IMR-90 (cell line): ENCODE results near the gene KCNG4. TPM values are rescaled to one million over a fixed set of nuclear protein-coding genes. Genes with fewer than 3 reads are reported as not detected.

Source experiments
- ATAC-seq: fragments of 200-7000 bp; cut with Tn5 transposase; 2 replicates; pipeline ENCODE4 v1.9.1; 2020; ENCODE audit warnings: low read depth, mild to moderate bottlenecking, moderate library complexity
- BruUV-seq: library from RNA; stranded (reverse); fragments of 400-500 nt; replicated peaks from 2 replicates; lab custom pipeline; 2021; lab: Mats Ljungman, UMichigan
- CTCF ChIA-PET: fragments of 300-600 bp; formaldehyde crosslinking; extraction: SDS; loops from one replicate; lab custom pipeline; 2021; ENCODE audit warnings: antibody characterized with exemption; lab: Yijun Ruan, JAX
- POLR2A ChIA-PET: fragments of 300-600 bp; sonication (Branson Sonifier 250); formaldehyde crosslinking; loops from one replicate; lab custom pipeline; 2022; ENCODE audit warnings: antibody characterized with exemption; ENCODE audit not compliant: unreplicated experiment; lab: Charles Lee
- DNase-seq: peaks from one replicate; pipeline ENCODE4 v3.0.0; 2013
- H2AFZ ChIP-seq: replicated peaks from 2 replicates; pipeline ENCODE3; 2013; ENCODE audit warnings: low read length, mild to moderate bottlenecking; ENCODE audit not compliant: poor library complexity
- H2AK5ac ChIP-seq: 2 replicates; pipeline ENCODE4 v1.6.1; 2013; ENCODE audit warnings: low read depth, low read length, inconsistent platforms
- H2AK9ac ChIP-seq: replicated peaks from 2 replicates; pipeline ENCODE3; 2013; ENCODE audit warnings: mild to moderate bottlenecking, low read depth, low read length, moderate library complexity; ENCODE audit not compliant: poor library complexity
- H2BK120ac ChIP-seq: 2 replicates; pipeline ENCODE4 v1.6.1; 2013; ENCODE audit warnings: low read depth, low read length, inconsistent platforms
- H2BK15ac ChIP-seq: 3 replicates; pipeline ENCODE4 v1.6.1; 2013; ENCODE audit warnings: low read depth, low read length, inconsistent platforms
- H2BK20ac ChIP-seq: 2 replicates; pipeline ENCODE4 v1.6.1; 2013; ENCODE audit warnings: low read depth, mild to moderate bottlenecking, inconsistent platforms, low read length, moderate library complexity
- H2BK5ac ChIP-seq: 2 replicates; pipeline ENCODE4 v1.6.1; 2013; ENCODE audit warnings: mild to moderate bottlenecking, low read depth, low read length, inconsistent platforms; ENCODE audit not compliant: poor library complexity, severe bottlenecking
- H3K14ac ChIP-seq: replicated peaks from 2 replicates; pipeline ENCODE4 v1.6.1; 2013; ENCODE audit warnings: low read depth, low read length, inconsistent platforms
- H3K18ac ChIP-seq: 2 replicates; pipeline ENCODE4 v1.6.1; 2013; ENCODE audit warnings: low read depth, low read length, control low read depth
- H3K23ac ChIP-seq: 2 replicates; pipeline ENCODE4 v1.6.1; 2013; ENCODE audit warnings: low read depth, low read length, inconsistent platforms
- H3K27ac ChIP-seq: 2 replicates; pipeline ENCODE4 v1.5.1; 2013; ENCODE audit warnings: mild to moderate bottlenecking, control low read depth, low read length; ENCODE audit not compliant: insufficient read depth
- H3K27me3 ChIP-seq: 2 replicates; pipeline ENCODE4 v1.6.1; 2013; ENCODE audit warnings: low read length; ENCODE audit not compliant: control insufficient read depth, insufficient read depth
- H3K36me3 ChIP-seq: 2 replicates; pipeline ENCODE4 v1.6.1; 2013; ENCODE audit warnings: low read length, mixed read lengths; ENCODE audit not compliant: control insufficient read depth, insufficient read depth
- H3K4ac ChIP-seq: 2 replicates; pipeline ENCODE4 v1.6.1; 2013; ENCODE audit warnings: low read depth, low read length, inconsistent platforms
- H3K4me1 ChIP-seq: 2 replicates; pipeline ENCODE4 v1.6.1; 2013; ENCODE audit warnings: low read length, mixed read lengths; ENCODE audit not compliant: control insufficient read depth, insufficient read depth
- H3K4me2 ChIP-seq: 2 replicates; pipeline ENCODE4 v1.6.1; 2013; ENCODE audit warnings: low read depth, mild to moderate bottlenecking, control low read depth, low read length, moderate library complexity
- H3K4me3 ChIP-seq: 2 replicates; pipeline ENCODE4 v1.5.1; 2013; ENCODE audit warnings: low read depth, mild to moderate bottlenecking, control low read depth, low read length, moderate library complexity; ENCODE audit not compliant: insufficient read depth
- H3K56ac ChIP-seq: 2 replicates; pipeline ENCODE4 v1.6.1; 2013; ENCODE audit warnings: low read length, inconsistent platforms; ENCODE audit not compliant: insufficient read depth; ENCODE audit errors: extremely low read depth
- H3K79me1 ChIP-seq, 2 experiments: 2 replicates each; pipeline ENCODE4 v1.6.1; 2013; ENCODE audit warnings: low read length in 2 of 2, inconsistent platforms in 1 of 2, low read depth in 1 of 2
- H3K9ac ChIP-seq: 2 replicates; pipeline ENCODE4 v1.6.1; 2013; ENCODE audit warnings: low read depth, low read length, control low read depth
- H3K9me1 ChIP-seq: 2 replicates; pipeline ENCODE4 v1.6.1; 2013; ENCODE audit warnings: low read length, inconsistent platforms; ENCODE audit not compliant: insufficient read depth
- H3K9me3 ChIP-seq: 2 replicates; pipeline ENCODE4 v1.6.1; 2013; ENCODE audit warnings: low read length; ENCODE audit not compliant: control insufficient read depth, insufficient read depth
- H4K20me1 ChIP-seq: 2 replicates; pipeline ENCODE4 v1.6.1; 2013; ENCODE audit warnings: low read length, inconsistent platforms; ENCODE audit not compliant: insufficient read depth
- H4K5ac ChIP-seq: 2 replicates; pipeline ENCODE4 v1.6.1; 2013; ENCODE audit warnings: mild to moderate bottlenecking, low read depth, low read length, control low read depth
- H4K8ac ChIP-seq, 2 experiments: 2 replicates each; pipeline ENCODE4 v1.6.1; 2013; ENCODE audit warnings: low read depth in 2 of 2, low read length in 2 of 2, control low read depth in 1 of 2, inconsistent platforms in 1 of 2
- H4K91ac ChIP-seq: 2 replicates; pipeline ENCODE4 v1.6.1; 2013; ENCODE audit warnings: low read depth, low read length, inconsistent platforms; ENCODE audit not compliant: insufficient read depth
- BHLHE40 ChIP-seq: fragments of 150-350 bp; IDR thresholded peaks from 2 replicates; pipeline ENCODE4 v1.6.1; 2016; ENCODE audit warnings: mild to moderate bottlenecking, low read depth, low read length
- CEBPB ChIP-seq: IDR thresholded peaks from 2 replicates; pipeline ENCODE4 v1.6.1; 2012; ENCODE audit warnings: low read depth, low read length, improper control_type of control experiment
- CHD1 ChIP-seq: IDR thresholded peaks from 2 replicates; pipeline ENCODE4 v1.6.1; 2012; ENCODE audit warnings: low read depth, low read length, improper control_type of control experiment
- FOS ChIP-seq: fragments of 150-350 bp; IDR thresholded peaks from 2 replicates; pipeline ENCODE4 v1.6.1; 2016; ENCODE audit warnings: low read depth, low read length
- MAFK ChIP-seq: IDR thresholded peaks from 2 replicates; pipeline ENCODE4 v1.6.1; 2012; ENCODE audit warnings: low read depth, low read length, improper control_type of control experiment
- POLR2A ChIP-seq: IDR thresholded peaks from 2 replicates; pipeline ENCODE4 v1.6.1; 2012; ENCODE audit warnings: mild to moderate bottlenecking, low read depth, low read length
- RAD21 ChIP-seq: IDR thresholded peaks from 2 replicates; pipeline ENCODE4 v1.6.1; 2012; ENCODE audit warnings: low read length, improper control_type of control experiment
- RFX5 ChIP-seq: IDR thresholded peaks from 2 replicates; pipeline ENCODE4 v1.8.0; 2012; ENCODE audit warnings: low read depth, mild to moderate bottlenecking, low read length, moderate library complexity
- SMC3 ChIP-seq: fragments of 150-350 bp; IDR thresholded peaks from 2 replicates; pipeline ENCODE4 v1.6.1; 2016; ENCODE audit warnings: low read depth, mild to moderate bottlenecking, antibody characterized with exemption, low read length, moderate library complexity
- WGBS, 2 experiments: methylation state at CpG; one replicate each; pipeline versions ENCODE4 v1.1.5 to v1.1.7; 2013; ENCODE audit warnings: missing lambda C conversion rate in 2 of 2; ENCODE audit not compliant: insufficient read length in 1 of 2; ENCODE audit errors: extremely low coverage in 2 of 2; 5-methylcytosine and 5-hydroxymethylcytosine counted together
- dilution Hi-C: fragments of 300-500 bp; cut with HindIII; formaldehyde crosslinking; loops from one replicate; pipeline ENCODE4 v1.14.3; 2018; ENCODE audit warnings: low sequenced_read_pairs; ENCODE audit not compliant: unreplicated experiment
- in situ Hi-C: fragments of 300-500 bp; cut with MboI; formaldehyde crosslinking; loops from 3 replicates; pipeline ENCODE4 v1.14.3; 2019; ENCODE audit warnings: low sequenced_read_pairs, inconsistent platforms, mixed read lengths
- intact Hi-C: fragments of 100-400 bp; cut with micrococcal nuclease; formaldehyde crosslinking; loops from 2 replicates; pipeline ENCODE4 v1.10.0; 2022
- polyA plus RNA-seq, 3 experiments: library from polyadenylated mRNA; depleted of rRNA; stranded (reverse); fragments of >200 nt; gene quantifications; 2 replicates each; pipeline ENCODE4 v1.2.3, GENCODE V29; 2012; ENCODE audit warnings: low replicate concordance in 1 of 3
- total RNA-seq: library from RNA; depleted of rRNA; stranded (reverse); fragments of >200 nt; gene quantifications from 2 replicates; pipeline ENCODE4 v1.2.3, GENCODE V29; 2012
- TF ChIP-seq, protein P1 (sequence below): conservative IDR thresholded peaks from 2 replicates; pipeline ENCODE4 v1.5.1; 2012; ENCODE audit warnings: mild to moderate bottlenecking, low read depth, low read length, improper control_type of control experiment
- TF ChIP-seq, protein P2 (sequence below): fragments of 150-350 bp; IDR thresholded peaks from 2 replicates; pipeline ENCODE4 v1.6.1; 2017; ENCODE audit warnings: mild to moderate bottlenecking, antibody characterized with exemption, low read length, low read depth

Gene KCNG4
- total and polyA plus RNA-seq, 2 of the 4 experiments (the other 2 are of a cell fraction): not detected

- Histone ChIP-seq H3K9ac (no peak overlapping the region), H3K9me3 (no peaks in the 10 kb centered on the region), H4K5ac (no peak overlapping the region), H2AK9ac (no peak overlapping the region), H2AFZ (no peak overlapping the region), H4K91ac (0 out of 2 replicates have a peak overlapping the region, but pooled peaks have one; percentile 31), H3K4me3 (no peak overlapping the region), H3K27ac (no peak overlapping the region), H3K18ac (no peak overlapping the region), H2BK5ac (no peak overlapping the region), H2BK20ac (no peak overlapping the region), H3K4me2 (no peak overlapping the region), H3K4me1 (peaks cover 9% of the 10 kb centered on the region; the same call in 1 of the 2 replicates), H3K9me1 (peaks cover 3% of the 10 kb centered on the region; the same call in 1 of the 2 replicates), H3K79me1 (no peaks in the 10 kb centered on the region), H2BK120ac (peak overlapping the region; percentile 30; the same call in 1 of the 2 replicates), H3K27me3 (peaks cover 6% of the 10 kb centered on the region), H3K4ac (no peak overlapping the region), H2BK15ac (0 out of 3 replicates have a peak overlapping the region, but pooled peaks have one; percentile 56), H3K23ac (no peak overlapping the region), H4K20me1 (no peaks in the 10 kb centered on the region), H2AK5ac (peak overlapping the region; percentile 49), H3K14ac (no peak overlapping the region), H4K8ac (no peak overlapping the region), H3K56ac (no peak overlapping the region), H3K36me3 (no peaks in the 10 kb centered on the region)
- BruUV-seq: no TSS peak
- DNase-seq (no peak), ATAC-seq (no peak)
- TF ChIP-seq SMC3 (no peak), BHLHE40 (no peak), FOS (no peak), RAD21 (no peak), RFX5 (no peak), POLR2A (no peak), CHD1 (no peak), MAFK (no peak), CEBPB (no peak)
- TF ChIP-seq, protein P1, sequence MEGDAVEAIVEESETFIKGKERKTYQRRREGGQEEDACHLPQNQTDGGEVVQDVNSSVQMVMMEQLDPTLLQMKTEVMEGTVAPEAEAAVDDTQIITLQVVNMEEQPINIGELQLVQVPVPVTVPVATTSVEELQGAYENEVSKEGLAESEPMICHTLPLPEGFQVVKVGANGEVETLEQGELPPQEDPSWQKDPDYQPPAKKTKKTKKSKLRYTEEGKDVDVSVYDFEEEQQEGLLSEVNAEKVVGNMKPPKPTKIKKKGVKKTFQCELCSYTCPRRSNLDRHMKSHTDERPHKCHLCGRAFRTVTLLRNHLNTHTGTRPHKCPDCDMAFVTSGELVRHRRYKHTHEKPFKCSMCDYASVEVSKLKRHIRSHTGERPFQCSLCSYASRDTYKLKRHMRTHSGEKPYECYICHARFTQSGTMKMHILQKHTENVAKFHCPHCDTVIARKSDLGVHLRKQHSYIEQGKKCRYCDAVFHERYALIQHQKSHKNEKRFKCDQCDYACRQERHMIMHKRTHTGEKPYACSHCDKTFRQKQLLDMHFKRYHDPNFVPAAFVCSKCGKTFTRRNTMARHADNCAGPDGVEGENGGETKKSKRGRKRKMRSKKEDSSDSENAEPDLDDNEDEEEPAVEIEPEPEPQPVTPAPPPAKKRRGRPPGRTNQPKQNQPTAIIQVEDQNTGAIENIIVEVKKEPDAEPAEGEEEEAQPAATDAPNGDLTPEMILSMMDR: no peak
- TF ChIP-seq, protein P2, sequence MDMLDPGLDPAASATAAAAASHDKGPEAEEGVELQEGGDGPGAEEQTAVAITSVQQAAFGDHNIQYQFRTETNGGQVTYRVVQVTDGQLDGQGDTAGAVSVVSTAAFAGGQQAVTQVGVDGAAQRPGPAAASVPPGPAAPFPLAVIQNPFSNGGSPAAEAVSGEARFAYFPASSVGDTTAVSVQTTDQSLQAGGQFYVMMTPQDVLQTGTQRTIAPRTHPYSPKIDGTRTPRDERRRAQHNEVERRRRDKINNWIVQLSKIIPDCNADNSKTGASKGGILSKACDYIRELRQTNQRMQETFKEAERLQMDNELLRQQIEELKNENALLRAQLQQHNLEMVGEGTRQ: no peak
- in situ Hi-C loops: loop anchor here (5.0 to 25.0 kb wide), 3 partner anchors 212 to 432 kb away; partner anchors contain the start of gene KLHL36
- ChIA-PET CTCF (interaction anchor here (1.6 kb wide), 1 partner anchor 28 kb away, joined by 5 read pairs; no protein-coding TSS in a partner anchor), POLR2A (no interaction called here)
- intact Hi-C loops: no loop called here
- WGBS, 2 experiments: 93% methylated on average over 7 of the region's 12 CpGs; no CpG with 5 or more reads in 1 of the 2 experiments
- dilution Hi-C loops: no loop called here
Measured at GRCh38 chr16:84279881-84280280, 40.1 kb upstream of the KCNG4 start.
